HG03095 (cell line): Measurements from ENCODE around the gene LHX3.
A peak's percentile ranks its signal among the peaks of the same experiment; 100 is the strongest.

Experiments
- ATAC-seq: cut with Tn5 transposase; IDR thresholded peaks from one replicate; pipeline ENCODE4 v1.9.1; 2021; ENCODE audit warnings: moderate library complexity; ENCODE audit not compliant: unreplicated experiment

Gene LHX3

DNA sequence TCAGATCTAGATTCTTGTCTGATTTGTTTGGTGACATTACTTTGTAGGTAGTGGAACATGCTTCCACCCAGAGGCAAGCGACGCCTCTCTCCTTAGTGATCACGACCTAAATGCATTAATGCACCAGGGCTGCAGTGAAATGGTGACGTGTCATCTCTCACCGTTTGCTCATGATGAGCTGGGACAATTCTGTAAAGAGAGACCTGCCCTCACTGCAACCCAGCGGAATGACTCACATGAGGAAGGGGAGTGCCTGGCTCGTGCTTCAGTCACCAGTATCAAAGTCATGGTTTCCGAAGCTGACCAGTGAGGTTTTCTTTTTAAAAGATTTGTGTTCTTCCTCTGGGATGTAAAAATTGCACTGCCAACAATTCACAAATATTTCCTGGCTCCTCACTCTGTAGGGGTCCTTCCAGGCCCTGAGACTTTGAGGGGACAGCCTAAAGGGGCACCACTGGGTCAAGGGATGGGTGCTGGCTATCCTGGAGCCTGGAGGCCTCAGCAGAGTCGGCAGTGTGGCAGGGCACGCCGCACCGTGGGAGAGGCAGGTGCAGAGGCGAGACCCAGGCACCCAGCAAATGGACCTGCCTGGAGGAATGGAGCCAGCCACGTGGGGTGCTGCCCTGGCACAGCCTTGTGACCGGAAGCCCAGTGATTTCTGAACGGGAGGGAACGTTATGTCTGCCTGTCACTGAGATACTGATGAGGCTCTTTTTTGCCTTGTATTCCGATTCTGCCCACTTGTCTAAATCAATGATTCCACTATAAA lies 23.4 kb upstream of the LHX3 start:
- no peak for ATAC-seq

- ATAC-seq, result no peak
Measured at GRCh38 chr9:136226680-136227407, 21.9 kb upstream of the LHX3 start.

- ATAC-seq, result peak; percentile 49
Measured at GRCh38 chr9:136225748-136226679, 21.1 kb upstream of the LHX3 start.

DNA sequence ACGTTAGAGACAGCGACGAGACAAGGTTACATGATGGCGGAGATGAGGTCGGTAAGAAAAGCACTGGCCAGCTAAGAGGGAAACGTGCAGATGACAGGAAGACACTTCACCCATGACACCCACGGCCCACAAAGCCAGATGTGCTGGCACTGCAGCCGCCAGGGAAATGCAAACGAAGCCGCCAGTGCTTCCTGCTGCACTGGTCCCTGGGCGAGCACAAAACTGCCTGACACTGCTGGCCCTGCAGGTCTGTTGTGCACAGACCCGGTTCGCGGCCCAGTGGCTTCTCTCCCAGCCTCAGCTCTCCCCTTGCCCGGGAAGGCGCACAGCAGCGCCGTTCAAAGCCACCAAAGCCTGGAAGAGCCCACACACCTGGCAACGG lies 20.4 kb upstream of the LHX3 start:
- peak; percentile 34 for ATAC-seq

GRCh38 chr9:136223871-136224640 lies 19.1 kb upstream of the LHX3 start:
- ATAC-seq, result no peak

GRCh38 chr9:136222906-136223285 lies 18.0 kb upstream of the LHX3 start:
- ATAC-seq, result no peak

- no peak for ATAC-seq
Measured at GRCh38 chr9:136222166-136222905, 17.4 kb upstream of the LHX3 start.

DNA sequence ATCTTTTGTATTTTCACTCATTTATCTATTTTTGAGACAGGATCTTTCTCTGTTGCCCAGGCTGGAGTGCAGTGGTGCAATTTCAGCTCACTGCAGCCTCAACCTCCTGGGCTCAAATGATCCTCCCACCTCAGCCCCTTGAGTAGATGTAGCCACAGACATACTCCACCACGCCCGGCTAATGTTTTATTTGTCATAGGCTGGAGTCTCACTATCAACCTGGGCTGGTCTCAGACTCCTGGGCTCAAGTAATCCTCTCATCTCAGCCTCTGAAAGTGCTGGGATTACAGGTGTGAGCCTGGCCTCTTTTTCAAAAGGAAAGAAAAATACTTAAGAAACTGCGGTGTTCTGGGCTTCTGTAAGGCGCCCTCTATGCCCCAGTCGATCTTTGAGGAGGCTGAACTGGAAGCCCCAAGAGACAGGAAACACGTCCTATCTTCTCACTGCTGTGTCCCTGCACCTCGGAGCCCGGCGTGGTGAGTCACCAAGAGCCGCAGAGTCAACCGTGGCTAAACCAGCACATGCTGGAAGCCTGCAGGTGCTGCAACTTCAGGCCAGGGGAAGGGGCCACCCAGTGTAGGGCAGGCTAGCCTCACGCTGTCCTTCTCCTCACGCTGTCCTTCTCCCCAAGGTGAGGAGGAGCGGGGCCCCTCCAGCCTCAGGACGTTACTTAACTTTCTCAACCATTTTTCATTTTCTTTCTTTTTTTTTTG lies 15.2 kb upstream of the LHX3 start:
- ATAC-seq, result no peak

DNA sequence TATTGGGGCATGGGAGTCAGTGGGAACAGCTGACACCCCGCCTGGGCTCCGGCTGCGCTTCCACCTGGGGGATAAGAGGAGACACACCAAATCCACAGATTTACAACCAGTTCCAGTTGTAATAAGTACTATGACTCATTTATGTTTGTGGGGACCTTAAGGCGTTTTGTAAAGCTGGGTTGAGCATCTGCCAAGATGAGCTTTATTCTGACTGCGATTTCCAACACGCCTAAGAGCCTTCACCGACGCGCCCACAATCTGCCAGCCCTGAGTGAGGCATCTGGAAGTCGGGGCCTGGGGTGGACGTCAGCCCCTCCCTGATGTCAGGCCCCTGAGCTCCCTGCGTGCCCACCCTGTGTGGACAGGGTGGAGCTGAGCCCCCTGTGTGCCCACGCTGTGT lies 14.3 kb upstream of the LHX3 start:
- no peak for ATAC-seq

DNA sequence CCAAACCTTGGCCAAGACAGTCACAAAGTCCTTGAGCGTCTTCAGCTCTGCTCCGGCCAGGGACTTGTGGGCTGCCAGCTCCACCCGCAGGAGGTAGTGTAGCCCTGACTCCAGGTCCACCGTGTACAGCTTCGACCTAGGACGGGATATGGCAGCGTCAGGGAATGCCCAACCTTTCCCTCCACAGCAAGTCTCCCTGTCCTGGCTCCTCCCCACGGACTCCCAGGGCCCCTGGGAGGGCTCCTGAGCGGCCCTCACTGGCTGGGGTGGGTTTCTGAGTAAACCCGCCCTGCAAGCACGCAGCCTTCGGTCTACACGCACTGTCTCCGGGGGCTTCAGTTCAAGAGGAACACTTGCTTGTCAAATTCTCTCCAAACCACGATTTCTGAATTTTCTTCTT lies 13.7 kb upstream of the LHX3 start:
- no peak for ATAC-seq

- ATAC-seq, result no peak
Measured at GRCh38 chr9:136218271-136218670, 13.3 kb upstream of the LHX3 start.

GRCh38 chr9:136216541-136217244 lies 11.8 kb upstream of the LHX3 start:
- ATAC-seq, result no peak

DNA sequence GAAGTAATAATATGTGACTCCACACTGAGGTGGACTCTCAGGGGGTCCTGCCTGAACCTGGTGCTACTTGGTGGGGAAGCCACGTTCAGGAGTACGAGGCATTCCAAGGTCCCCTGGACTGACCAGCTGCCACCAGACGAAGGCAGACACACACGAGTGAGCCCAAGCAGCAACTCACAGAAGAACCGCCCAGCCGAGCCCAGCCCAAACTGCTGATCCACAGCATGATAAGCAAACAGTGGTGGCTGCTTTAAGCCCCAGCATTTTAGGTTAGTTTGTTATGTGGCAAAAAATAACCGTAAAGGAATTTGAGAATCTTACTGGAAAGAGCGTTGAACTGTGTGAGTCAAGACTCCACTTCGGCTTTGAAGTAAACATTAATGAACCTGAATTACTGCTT lies 8.8 kb upstream of the LHX3 start:
- ATAC-seq, result no peak

DNA sequence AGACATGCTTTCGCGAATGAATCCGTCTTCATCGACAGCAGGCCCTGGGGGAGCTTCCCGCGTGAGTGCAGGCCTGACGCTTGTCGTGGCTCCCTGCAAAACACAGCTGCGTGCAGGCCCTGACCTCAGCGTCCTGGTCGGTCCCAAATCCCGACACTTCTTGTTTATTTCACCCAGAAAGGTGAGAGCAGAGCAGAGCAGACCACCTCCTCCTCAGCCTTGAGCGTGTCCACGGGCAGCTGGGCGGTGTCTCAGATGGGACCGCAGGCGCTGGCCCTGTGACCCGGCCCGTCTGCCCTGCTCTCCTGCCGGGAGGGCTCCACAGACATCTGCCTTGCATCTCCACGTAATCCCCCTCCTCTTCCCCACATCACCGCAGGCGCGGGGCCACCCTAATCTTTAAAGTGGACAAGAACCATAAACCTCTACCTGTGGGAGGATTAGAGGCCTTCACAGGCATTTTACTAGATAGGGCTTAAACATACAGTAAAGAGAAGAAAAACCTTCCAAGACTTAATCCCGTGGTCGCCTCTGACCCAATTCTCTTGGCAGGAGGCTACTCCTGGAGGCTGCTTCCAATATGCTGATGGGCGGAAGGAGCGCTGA lies 7.5 kb upstream of the LHX3 start:
- ATAC-seq, result no peak

GRCh38 chr9:136211441-136212344 lies 6.8 kb upstream of the LHX3 start:
- ATAC-seq, result no peak

DNA sequence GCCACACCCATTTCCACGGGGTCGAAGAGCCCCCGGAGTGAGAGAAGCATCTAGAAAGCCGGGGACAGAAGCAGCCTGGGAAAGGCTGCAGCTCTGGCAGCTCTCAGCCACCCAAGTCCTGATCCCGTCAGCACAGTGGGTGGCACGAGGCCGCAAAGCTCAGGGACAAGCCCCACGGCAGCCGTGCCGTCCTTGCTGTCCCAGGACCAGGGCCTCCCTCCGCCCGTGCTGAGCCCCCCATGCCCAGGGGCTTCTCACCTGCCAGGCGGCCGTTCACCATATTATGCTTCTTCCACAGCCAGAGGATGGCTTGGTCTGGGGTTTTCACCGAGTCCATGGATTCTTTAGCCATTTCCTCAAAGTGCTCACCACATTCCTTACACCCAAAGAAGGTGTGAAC lies 6.1 kb upstream of the LHX3 start:
- no peak for ATAC-seq

DNA sequence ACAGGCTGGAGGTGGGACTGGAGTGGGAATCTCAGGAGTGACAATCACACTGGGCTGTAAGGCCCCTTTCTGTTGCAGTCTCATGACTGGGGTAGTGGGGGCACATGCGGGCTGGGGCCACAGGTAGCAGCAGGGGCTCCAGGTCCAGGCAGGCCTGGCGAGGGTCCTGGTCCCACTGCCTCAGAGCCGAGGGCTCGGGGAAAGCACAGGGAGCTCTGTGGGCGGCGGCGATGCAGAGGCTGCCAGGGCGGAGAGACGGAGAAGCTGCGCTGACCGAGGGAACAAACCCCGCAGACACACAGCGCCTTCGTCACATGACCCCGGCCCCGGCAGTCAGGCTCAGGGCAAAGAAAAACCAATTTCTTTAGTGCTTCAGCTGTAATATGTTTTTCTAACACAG lies 5.3 kb upstream of the LHX3 start:
- no peak for ATAC-seq
